COLO829 (cell line): Measurements from ENCODE around the gene TOX2.

Experiments used
- DNase-seq: peaks from one replicate; pipeline ENCODE4 v3.0.0; 2012; ENCODE audit warnings: low spot score

Gene TOX2

GRCh38 chr20:43957392-43957791, 42.7 kb downstream of the TOX2 start:
- DNase-seq: no peak

- DNase-seq: no peak
Measured at GRCh38 chr20:43958626-43959025, 44.0 kb downstream of the TOX2 start.

- no peak for DNase-seq
Measured at GRCh38 chr20:43959079-43959919, 44.6 kb downstream of the TOX2 start.

- no peak for DNase-seq
Measured at GRCh38 chr20:43959920-43960227, 45.2 kb downstream of the TOX2 start.

GRCh38 chr20:43960231-43960630, 45.6 kb downstream of the TOX2 start:
- DNase-seq: no peak

GRCh38 chr20:43961116-43961515, 46.5 kb downstream of the TOX2 start:
- no peak for DNase-seq

GRCh38 chr20:43961541-43962471, 47.2 kb downstream of the TOX2 start:
- no peak for DNase-seq

GRCh38 chr20:43962530-43962929, 47.9 kb downstream of the TOX2 start:
- no peak for DNase-seq

- no peak for DNase-seq
Measured at GRCh38 chr20:43963233-43963632, 48.6 kb downstream of the TOX2 start.

- no peak for DNase-seq
Measured at GRCh38 chr20:43963872-43964791, 49.5 kb downstream of the TOX2 start.

GRCh38 chr20:43968341-43969000, 53.8 kb downstream of the TOX2 start:
- DNase-seq: no peak

GRCh38 chr20:43969028-43969447, 54.4 kb downstream of the TOX2 start:
- no peak for DNase-seq

- DNase-seq: no peak
Measured at GRCh38 chr20:43969501-43970182, 55.0 kb downstream of the TOX2 start.

- DNase-seq: no peak
Measured at GRCh38 chr20:43971267-43971666, 56.6 kb downstream of the TOX2 start.

- DNase-seq: no peak
Measured at GRCh38 chr20:43972051-43972450, 57.4 kb downstream of the TOX2 start.

- no peak for DNase-seq
Measured at GRCh38 chr20:43972692-43973091, 58.0 kb downstream of the TOX2 start.

GRCh38 chr20:43973231-43973630, 58.6 kb downstream of the TOX2 start:
- DNase-seq: no peak

- no peak for DNase-seq
Measured at GRCh38 chr20:43973671-43974450, 59.2 kb downstream of the TOX2 start.

GRCh38 chr20:43974695-43975094, 60.0 kb downstream of the TOX2 start:
- DNase-seq: no peak
